ENCODE measurements around the gene DNAJB6. TPM values are rescaled to one million over a fixed set of nuclear protein-coding genes. Genes with fewer than 3 reads are reported as not detected.
A peak's percentile ranks its signal among the peaks of the same experiment; 100 is the strongest.

DNAJB6 gene
- total RNA-seq, 3 donors from 2014 or later (not counting 1 experiment from before 2014, with no cell fraction given) = 309 to 343 (median 340) TPM

DNA sequence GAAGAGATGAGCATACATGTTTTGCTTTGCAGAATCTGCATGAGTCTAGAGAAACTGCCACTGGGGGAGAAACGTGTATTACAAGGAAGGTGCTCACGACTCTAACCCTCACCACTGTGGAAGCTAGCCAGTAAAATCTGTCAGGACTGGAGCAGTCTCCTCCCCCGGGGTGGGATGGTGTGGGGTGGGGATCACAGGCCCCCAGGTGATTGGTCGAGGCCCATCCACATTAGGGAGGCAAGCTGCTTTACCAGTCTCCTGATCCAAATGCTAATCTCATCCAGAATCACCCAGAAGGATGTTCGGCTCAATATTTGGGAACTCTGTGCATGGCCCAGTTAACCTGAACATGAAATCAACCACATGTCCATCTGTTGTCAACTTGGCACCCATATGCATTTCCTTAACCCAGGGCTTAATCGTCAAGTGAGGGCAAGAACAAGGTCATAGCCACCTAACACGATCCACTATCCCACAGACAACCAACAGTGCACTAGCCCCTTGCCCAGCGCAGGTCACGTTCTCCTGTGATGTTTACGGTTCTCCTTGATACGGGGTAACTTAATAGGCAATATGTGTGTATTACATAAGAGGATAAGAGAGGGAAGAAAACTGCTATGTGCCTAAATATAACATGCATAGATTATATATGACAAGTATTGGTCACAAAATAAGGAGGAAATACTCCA, 40.8 kb downstream of the DNAJB6 start:
- TF ChIP-seq, protein P1, sequence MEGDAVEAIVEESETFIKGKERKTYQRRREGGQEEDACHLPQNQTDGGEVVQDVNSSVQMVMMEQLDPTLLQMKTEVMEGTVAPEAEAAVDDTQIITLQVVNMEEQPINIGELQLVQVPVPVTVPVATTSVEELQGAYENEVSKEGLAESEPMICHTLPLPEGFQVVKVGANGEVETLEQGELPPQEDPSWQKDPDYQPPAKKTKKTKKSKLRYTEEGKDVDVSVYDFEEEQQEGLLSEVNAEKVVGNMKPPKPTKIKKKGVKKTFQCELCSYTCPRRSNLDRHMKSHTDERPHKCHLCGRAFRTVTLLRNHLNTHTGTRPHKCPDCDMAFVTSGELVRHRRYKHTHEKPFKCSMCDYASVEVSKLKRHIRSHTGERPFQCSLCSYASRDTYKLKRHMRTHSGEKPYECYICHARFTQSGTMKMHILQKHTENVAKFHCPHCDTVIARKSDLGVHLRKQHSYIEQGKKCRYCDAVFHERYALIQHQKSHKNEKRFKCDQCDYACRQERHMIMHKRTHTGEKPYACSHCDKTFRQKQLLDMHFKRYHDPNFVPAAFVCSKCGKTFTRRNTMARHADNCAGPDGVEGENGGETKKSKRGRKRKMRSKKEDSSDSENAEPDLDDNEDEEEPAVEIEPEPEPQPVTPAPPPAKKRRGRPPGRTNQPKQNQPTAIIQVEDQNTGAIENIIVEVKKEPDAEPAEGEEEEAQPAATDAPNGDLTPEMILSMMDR (IDR thresholded peaks at IDR 0.05) = no peak
- no peak overlapping the region for H3K4me3 ChIP-seq (ENCODE audit: low read length)
- DNase-seq = no peak
- no peak overlapping the region for H3K27ac ChIP-seq (ENCODE audit: low read length)
- H3K36me3 Mint-ChIP-seq = no peaks in the 10 kb centered on the region
- peaks cover 24% of the 10 kb centered on the region for H3K36me3 ChIP-seq (ENCODE audit: control insufficient read depth, insufficient read depth, low read length)
- H3K27me3 Mint-ChIP-seq (ENCODE audit: low read depth in 2 of 2) = no peaks in the 10 kb centered on the region
- H3K4me1 ChIP-seq (ENCODE audit: control insufficient read depth, insufficient read depth, low read length) = peaks cover 25% of the 10 kb centered on the region
- no peaks in the 10 kb centered on the region for H3K9me3 ChIP-seq (ENCODE audit: control insufficient read depth, insufficient read depth, low read length)
- ATAC-seq = peak in 2 of 3 donors; percentile 11 to 19
- 88% methylated on average over 7 of the region's 11 CpGs for WGBS (ENCODE audit: insufficient coverage)
- no peaks in the 10 kb centered on the region for H3K9me3 Mint-ChIP-seq
- H3K27ac Mint-ChIP-seq = peak overlapping the region; percentile 66 to 72
- H3K4me3 Mint-ChIP-seq = no peak overlapping the region
- no peaks in the 10 kb centered on the region for H3K27me3 ChIP-seq (ENCODE audit: control insufficient read depth, insufficient read depth, low read length)
- peaks cover 83 to 92% of the 10 kb centered on the region in 2 donors for H3K4me1 Mint-ChIP-seq
- intact Hi-C loops (cut with micrococcal nuclease) = loop anchor here (5.0 kb wide), 1 partner anchor 35 kb away; no protein-coding TSS in a partner anchor

DNA sequence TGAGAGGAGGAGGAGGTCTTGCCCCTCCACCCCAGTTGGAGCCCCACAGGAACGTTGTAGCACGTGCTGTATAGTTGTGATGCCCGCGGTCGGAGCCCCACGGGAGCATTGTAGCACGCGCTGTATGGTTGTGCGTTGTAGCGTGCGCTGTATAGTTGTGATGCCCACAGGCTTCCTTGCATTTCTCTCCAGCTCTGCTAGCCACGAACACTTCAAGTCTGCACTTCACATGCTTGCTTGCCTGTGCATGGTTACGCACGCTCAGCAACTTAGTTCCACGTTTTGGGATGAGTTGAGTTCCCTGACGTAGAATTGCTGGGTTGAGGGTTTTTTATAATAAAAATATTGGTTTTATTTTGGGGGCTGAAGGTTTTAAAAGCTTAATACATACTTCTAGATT, 41.6 kb downstream of the DNAJB6 start:
- WGBS (ENCODE audit: insufficient coverage) = 93% methylated on average over 16 of the region's 16 CpGs
- TF ChIP-seq, protein P1 (IDR thresholded peaks at IDR 0.05) = no peak
- peak in 1 of 3 donors; percentile 6 for ATAC-seq
- Mint-ChIP-seq H3K4me1 (peaks cover 83 to 90% of the 10 kb centered on the region in 2 donors), H3K27me3 (ENCODE audit: low read depth in 2 of 2) (no peaks in the 10 kb centered on the region), H3K27ac (peak overlapping the region; percentile 66 to 72), H3K9me3 (no peaks in the 10 kb centered on the region), H3K36me3 (no peaks in the 10 kb centered on the region), H3K4me3 (no peak overlapping the region)
- intact Hi-C loops (cut with micrococcal nuclease) = loop anchor here (5.0 kb wide), 1 partner anchor 36 kb away; no protein-coding TSS in a partner anchor
- Histone ChIP-seq H3K4me1 (ENCODE audit: control insufficient read depth, insufficient read depth, low read length) (peaks cover 25% of the 10 kb centered on the region), H3K4me3 (ENCODE audit: low read length) (no peak overlapping the region), H3K9me3 (ENCODE audit: control insufficient read depth, insufficient read depth, low read length) (no peaks in the 10 kb centered on the region), H3K27ac (ENCODE audit: low read length) (no peak overlapping the region), H3K27me3 (ENCODE audit: control insufficient read depth, insufficient read depth, low read length) (no peaks in the 10 kb centered on the region), H3K36me3 (ENCODE audit: control insufficient read depth, insufficient read depth, low read length) (peaks cover 28% of the 10 kb centered on the region)
- DNase-seq = no peak

DNA sequence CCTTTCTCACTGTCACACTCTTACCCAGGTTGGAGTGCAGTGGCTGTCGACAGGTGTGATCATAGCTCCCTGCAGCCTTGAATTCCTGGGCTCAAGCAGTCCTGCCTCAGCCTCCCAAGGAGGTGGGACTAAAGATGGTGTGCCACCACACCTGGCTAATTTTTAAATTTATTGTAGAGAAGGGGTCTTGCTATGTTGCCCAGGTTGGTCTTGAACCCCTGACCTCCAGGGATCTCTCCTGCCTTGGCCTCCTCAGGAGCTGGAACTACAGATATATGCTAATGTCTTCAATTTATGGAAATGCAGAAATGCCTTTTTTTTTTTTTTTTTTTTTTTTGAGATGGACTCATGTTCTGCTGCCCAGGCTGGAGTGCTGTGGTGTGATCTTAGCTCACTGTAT, 42.7 kb downstream of the DNAJB6 start:
- Histone ChIP-seq H3K4me3 (ENCODE audit: low read length) (no peak overlapping the region), H3K4me1 (ENCODE audit: control insufficient read depth, insufficient read depth, low read length) (peaks cover 22% of the 10 kb centered on the region), H3K27me3 (ENCODE audit: control insufficient read depth, insufficient read depth, low read length) (no peaks in the 10 kb centered on the region), H3K36me3 (ENCODE audit: control insufficient read depth, insufficient read depth, low read length) (peaks cover 33% of the 10 kb centered on the region), H3K9me3 (ENCODE audit: control insufficient read depth, insufficient read depth, low read length) (no peaks in the 10 kb centered on the region), H3K27ac (ENCODE audit: low read length) (no peak overlapping the region)
- peak in 1 of 3 donors; percentile 1 for ATAC-seq
- intact Hi-C loops (cut with micrococcal nuclease) = loop anchor here (5.0 kb wide), 1 partner anchor 37 kb away; no protein-coding TSS in a partner anchor
- TF ChIP-seq, protein P1 (IDR thresholded peaks at IDR 0.05) = no peak
- WGBS (ENCODE audit: insufficient coverage) = 80% methylated on average over 1 of the region's 1 CpG
- Mint-ChIP-seq H3K27ac (peak overlapping the region; percentile 24 to 69), H3K36me3 (no peaks in the 10 kb centered on the region), H3K4me1 (peaks cover 74 to 79% of the 10 kb centered on the region in 2 donors), H3K9me3 (no peaks in the 10 kb centered on the region), H3K27me3 (ENCODE audit: low read depth in 2 of 2) (no peaks in the 10 kb centered on the region), H3K4me3 (no peak overlapping the region)
- no peak for DNase-seq
